ENCODE data around the gene PTPRJ. TPM values are rescaled to one million over a fixed set of nuclear protein-coding genes. Genes with fewer than 3 reads are reported as not detected.

Gene PTPRJ
- total and polyA plus RNA-seq, 2 of the 4 experiments (the other 2 are of a cell fraction), result 5.6 to 14.9 TPM

DNA sequence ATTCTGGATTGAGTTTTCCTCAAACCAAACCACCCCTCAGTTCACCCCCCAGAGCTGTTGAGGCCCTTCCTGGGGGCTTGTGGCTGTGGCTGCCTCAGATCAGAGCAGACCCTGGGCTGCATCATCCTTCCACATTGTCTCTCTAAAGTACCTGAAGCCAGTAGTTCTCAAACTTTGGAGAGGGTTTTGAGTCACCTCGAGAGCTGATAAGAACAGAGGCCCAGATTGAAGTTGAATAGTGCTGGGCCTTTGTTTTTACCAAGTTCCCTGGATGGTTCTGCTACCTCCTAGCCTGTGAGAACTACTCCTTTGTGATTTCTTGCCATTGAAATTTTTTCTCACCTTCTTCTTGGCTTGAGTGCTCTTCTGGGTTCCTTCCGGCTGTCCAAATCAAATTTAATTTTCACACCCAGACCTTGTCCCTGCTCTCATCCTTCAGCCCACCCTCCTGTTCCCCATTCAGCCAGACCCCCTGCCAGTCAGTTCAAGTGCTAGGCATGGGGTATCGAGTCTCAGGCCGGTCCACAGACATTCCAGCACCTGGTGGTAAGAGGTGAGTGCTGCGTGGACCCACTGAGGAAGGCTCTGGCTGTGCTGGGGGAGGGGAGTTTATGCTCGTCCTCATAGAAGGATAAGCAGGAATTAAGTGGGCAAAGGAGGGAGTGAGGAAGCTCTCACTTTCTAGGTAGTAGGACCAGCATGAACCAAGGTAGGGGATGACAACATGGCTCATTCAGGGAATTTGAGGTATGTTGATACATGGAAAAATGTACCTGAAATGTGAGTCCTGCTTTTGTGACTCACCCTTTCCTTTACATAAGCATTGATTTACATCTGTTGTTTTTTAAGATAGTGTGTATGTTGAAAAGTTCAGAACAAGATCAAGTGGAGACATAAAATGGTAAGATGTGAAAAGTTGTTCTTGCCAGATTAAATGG, 116.5 kb downstream of the PTPRJ start:
- no peak overlapping the region for H3K4ac ChIP-seq (ENCODE audit: low read depth, low read length)
- intact Hi-C loops (cut with micrococcal nuclease), result no loop called here
- no peak overlapping the region for H2BK5ac ChIP-seq (ENCODE audit: low read depth, low read length, poor library complexity, severe bottlenecking)
- no peaks in the 10 kb centered on the region for H3K27me3 ChIP-seq (ENCODE audit: control insufficient read depth, insufficient read depth, low read length)
- no peak overlapping the region for H2BK120ac ChIP-seq (ENCODE audit: low read depth, low read length)
- no peak overlapping the region for H4K8ac ChIP-seq (ENCODE audit: low read depth in 2 of 2, low read length in 2 of 2)
- H3K4me2 ChIP-seq (ENCODE audit: low read depth, low read length), result no peak overlapping the region
- no peak overlapping the region for H2AK5ac ChIP-seq (ENCODE audit: low read depth, low read length)
- no peak overlapping the region for H3K56ac ChIP-seq (ENCODE audit: extremely low read depth, insufficient read depth, low read length)
- CTCF ChIA-PET, result interaction anchor here (0.6 to 1.8 kb wide), 3 partner anchors 12 to 118 kb away, joined by 4 to 7 read pairs (median 4); no protein-coding TSS in a partner anchor
- H3K9me3 ChIP-seq (ENCODE audit: control insufficient read depth, insufficient read depth, low read length), result no peaks in the 10 kb centered on the region
- no peaks in the 10 kb centered on the region for H3K36me3 ChIP-seq (ENCODE audit: control insufficient read depth, insufficient read depth, low read length)
- no peak overlapping the region for H3K23ac ChIP-seq (ENCODE audit: low read depth, low read length)
- H2AFZ ChIP-seq (replicated peaks; ENCODE audit: low read length, poor library complexity), result no peak overlapping the region
- H3K9me1 ChIP-seq (ENCODE audit: insufficient read depth, low read length), result peaks cover 24% of the 10 kb centered on the region
- peaks cover 2% of the 10 kb centered on the region for H3K4me1 ChIP-seq (ENCODE audit: control insufficient read depth, insufficient read depth, low read length)
- H4K20me1 ChIP-seq (ENCODE audit: insufficient read depth, low read length), result peaks cover 36% of the 10 kb centered on the region
- peak; percentile 39 for DNase-seq
- no peak overlapping the region for H4K91ac ChIP-seq (ENCODE audit: insufficient read depth, low read depth, low read length)
- BruUV-seq (replicated peaks), result no TSS peak
- dilution Hi-C loops (cut with HindIII; ENCODE audit: low sequenced_read_pairs, unreplicated experiment), result no loop called here
- H4K5ac ChIP-seq (ENCODE audit: low read depth, low read length), result no peak overlapping the region
- peaks cover 40 to 73% of the 10 kb centered on the region in 2 experiments for H3K79me1 ChIP-seq (ENCODE audit: low read depth in 1 of 2, low read length in 2 of 2)
- H3K4me3 ChIP-seq (ENCODE audit: insufficient read depth, low read depth, low read length), result no peak overlapping the region
- no peak overlapping the region for H3K9ac ChIP-seq (ENCODE audit: low read depth, low read length)
- no peak overlapping the region for H3K27ac ChIP-seq (ENCODE audit: insufficient read depth, low read length)
- in situ Hi-C loops (cut with MboI; ENCODE audit: low sequenced_read_pairs), result no loop called here
- H2BK20ac ChIP-seq (ENCODE audit: low read depth, low read length), result no peak overlapping the region
- H2BK15ac ChIP-seq (ENCODE audit: low read depth, low read length), result no peak overlapping the region
- H3K14ac ChIP-seq (replicated peaks; ENCODE audit: low read depth, low read length), result no peak overlapping the region
- H3K18ac ChIP-seq (ENCODE audit: low read depth, low read length), result no peak overlapping the region
- 50% methylated on average over 1 of the region's 6 CpGs; no CpG with 5 or more reads in 1 of the 2 experiments for WGBS, 2 experiments (ENCODE audit: extremely low coverage in 2 of 2, insufficient read length in 1 of 2)
- POLR2A ChIA-PET (ENCODE audit: unreplicated experiment), result no interaction called here
- no peak overlapping the region for H2AK9ac ChIP-seq (replicated peaks; ENCODE audit: low read depth, low read length, poor library complexity)
- TF ChIP-seq POLR2A (IDR thresholded peaks at IDR 0.05; ENCODE audit: low read depth, low read length) (no peak), FOS (IDR thresholded peaks at IDR 0.05; ENCODE audit: low read depth, low read length) (no peak), BHLHE40 (IDR thresholded peaks at IDR 0.05; ENCODE audit: low read depth, low read length) (no peak), MXI1 (IDR thresholded peaks at IDR 0.05; ENCODE audit: borderline replicate concordance, low read depth, low read length) (no peak), CHD1 (IDR thresholded peaks at IDR 0.05; ENCODE audit: low read depth, low read length) (no peak), CEBPB (IDR thresholded peaks at IDR 0.05; ENCODE audit: low read depth, low read length) (no peak), RFX5 (IDR thresholded peaks at IDR 0.05; ENCODE audit: low read depth, low read length) (no peak)
- TF ChIP-seq, protein P1, sequence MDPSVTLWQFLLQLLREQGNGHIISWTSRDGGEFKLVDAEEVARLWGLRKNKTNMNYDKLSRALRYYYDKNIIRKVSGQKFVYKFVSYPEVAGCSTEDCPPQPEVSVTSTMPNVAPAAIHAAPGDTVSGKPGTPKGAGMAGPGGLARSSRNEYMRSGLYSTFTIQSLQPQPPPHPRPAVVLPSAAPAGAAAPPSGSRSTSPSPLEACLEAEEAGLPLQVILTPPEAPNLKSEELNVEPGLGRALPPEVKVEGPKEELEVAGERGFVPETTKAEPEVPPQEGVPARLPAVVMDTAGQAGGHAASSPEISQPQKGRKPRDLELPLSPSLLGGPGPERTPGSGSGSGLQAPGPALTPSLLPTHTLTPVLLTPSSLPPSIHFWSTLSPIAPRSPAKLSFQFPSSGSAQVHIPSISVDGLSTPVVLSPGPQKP (IDR thresholded peaks at IDR 0.05; ENCODE audit: borderline replicate concordance, low read depth, low read length), result no peak
- ATAC-seq (ENCODE audit: low read depth), result no peak
